Vagina (tissue), 2 donors: ENCODE data around the gene WDR37. TPM values are rescaled to one million over a fixed set of nuclear protein-coding genes. Genes with fewer than 3 reads are reported as not detected.

ENCODE experiments used
- DNase-seq, 2 donors: peaks; one replicate each; pipeline ENCODE4 v3.0.0-alpha.2; 2017; ENCODE audit errors: extremely low spot score in 2 of 2
- H3K27ac ChIP-seq: fragments of 200-600 bp; sonication (generic); one replicate; pipeline ENCODE4 v1.5.1; 2019
- H3K27me3 ChIP-seq: fragments of 200-600 bp; sonication (generic); one replicate; pipeline ENCODE4 v1.5.1; 2019
- H3K36me3 ChIP-seq, 2 donors: fragments of 200-600 bp; sonication (generic); one replicate each; pipeline ENCODE4 v1.5.1; 2017 to 2019
- H3K4me1 ChIP-seq: fragments of 200-600 bp; sonication (generic); one replicate; pipeline ENCODE4 v1.5.1; 2019
- H3K4me3 ChIP-seq, 2 donors: fragments of 200-600 bp; sonication (generic); 1 replicate in 1 of 2; 2 replicates in 1 of 2; pipeline ENCODE4 v1.5.1; 2016 to 2019
- H3K9me3 ChIP-seq: fragments of 200-600 bp; sonication (generic); one replicate; pipeline ENCODE4 v1.5.1; 2019
- CTCF ChIP-seq, 3 experiments: fragments of 450-650 bp in 2 of 3; fragments of 200-600 bp in 1 of 3; sonication (generic) in 1 of 3; IDR thresholded peaks; one replicate each; pipeline ENCODE4 v1.5.1; 2017 to 2019; ENCODE audit warnings: antibody characterized with exemption in 3 of 3, mild to moderate bottlenecking in 2 of 3, moderate library complexity in 2 of 3
- POLR2A ChIP-seq, 2 donors: fragments of 450-650 bp; IDR thresholded peaks; one replicate each; pipeline ENCODE4 v1.6.1; 2017; ENCODE audit warnings: antibody characterized with exemption in 2 of 2, mild to moderate bottlenecking in 2 of 2, moderate library complexity in 2 of 2
- POLR2AphosphoS5 ChIP-seq, 2 donors: sonication (generic); formaldehyde crosslinking; IDR thresholded peaks; one replicate each; pipeline ENCODE4 v1.9.0; 2017; ENCODE audit warnings: antibody characterized with exemption in 2 of 2, mild to moderate bottlenecking in 2 of 2, low read depth in 1 of 2; ENCODE audit not compliant: insufficient read depth in 1 of 2
- intact Hi-C: fragments of 100-400 bp; cut with DNase I; formaldehyde crosslinking; loops from one replicate; pipeline ENCODE4 v1.15.1; 2023
- total RNA-seq: library from RNA; depleted of rRNA; stranded (reverse); fragments of >200 nt; gene quantifications from one replicate; pipeline ENCODE4 v1.2.3, GENCODE V29; 2016

Gene WDR37
- total RNA-seq, 1 donor from 2014 or later: 16.9 TPM

- peak; percentile 43 to 49 for DNase-seq
- no peaks in the 10 kb centered on the region for H3K9me3 ChIP-seq
- H3K27ac ChIP-seq: no peak overlapping the region
- TF ChIP-seq POLR2A (IDR thresholded peaks at IDR 0.05): no peak
- TF ChIP-seq CTCF (IDR thresholded peaks at IDR 0.05): no peak
- no peak for TF ChIP-seq POLR2AphosphoS5 (IDR thresholded peaks at IDR 0.05; ENCODE audit: insufficient read depth in 1 of 2, low read depth in 1 of 2)
- H3K27me3 ChIP-seq: no peaks in the 10 kb centered on the region
- H3K36me3 ChIP-seq: no peaks in the 10 kb centered on the region
- intact Hi-C loops: no loop called here
- H3K4me3 ChIP-seq: no peak overlapping the region
- H3K4me1 ChIP-seq: no peaks in the 10 kb centered on the region
Measured at GRCh38 chr10:1154531-1155295, 98.5 kb downstream of the WDR37 start.

- H3K4me3 ChIP-seq: no peak overlapping the region
- intact Hi-C loops: no loop called here
- no peak for TF ChIP-seq CTCF (IDR thresholded peaks at IDR 0.05)
- no peak for TF ChIP-seq POLR2A (IDR thresholded peaks at IDR 0.05)
- no peak overlapping the region for H3K27ac ChIP-seq
- peak; percentile 49 to 83 for DNase-seq
- no peaks in the 10 kb centered on the region for H3K36me3 ChIP-seq
- no peaks in the 10 kb centered on the region for H3K9me3 ChIP-seq
- no peaks in the 10 kb centered on the region for H3K27me3 ChIP-seq
- no peaks in the 10 kb centered on the region for H3K4me1 ChIP-seq
Measured at GRCh38 chr10:1155791-1156615, 99.8 kb downstream of the WDR37 start.

- Histone ChIP-seq H3K36me3 (no peaks in the 10 kb centered on the region), H3K27ac (no peak overlapping the region), H3K9me3 (no peaks in the 10 kb centered on the region), H3K27me3 (no peaks in the 10 kb centered on the region), H3K4me1 (no peaks in the 10 kb centered on the region), H3K4me3 (no peak overlapping the region)
- DNase-seq: peak in 1 of 2 donors; percentile 22
- intact Hi-C loops: no loop called here
- TF ChIP-seq POLR2A (IDR thresholded peaks at IDR 0.05): no peak
- no peak for TF ChIP-seq POLR2AphosphoS5 (IDR thresholded peaks at IDR 0.05; ENCODE audit: insufficient read depth in 1 of 2, low read depth in 1 of 2)
- TF ChIP-seq CTCF (IDR thresholded peaks at IDR 0.05): no peak
Measured at GRCh38 chr10:1156616-1156886, 100.4 kb downstream of the WDR37 start.

- peak; percentile 72 to 87 for DNase-seq
- no peak overlapping the region for H3K4me3 ChIP-seq
- intact Hi-C loops: no loop called here
- H3K9me3 ChIP-seq: no peaks in the 10 kb centered on the region
- no peaks in the 10 kb centered on the region for H3K36me3 ChIP-seq
- H3K27me3 ChIP-seq: no peaks in the 10 kb centered on the region
- no peaks in the 10 kb centered on the region for H3K4me1 ChIP-seq
- no peak overlapping the region for H3K27ac ChIP-seq
- TF ChIP-seq CTCF (IDR thresholded peaks at IDR 0.05): no peak
- TF ChIP-seq POLR2A (IDR thresholded peaks at IDR 0.05): no peak
- no peak for TF ChIP-seq POLR2AphosphoS5 (IDR thresholded peaks at IDR 0.05; ENCODE audit: insufficient read depth in 1 of 2, low read depth in 1 of 2)
Measured at GRCh38 chr10:1156921-1157614, 100.9 kb downstream of the WDR37 start.
